Urothelium cell line (cell line): ENCODE measurements around the gene NFKB1.

Experiments
- DNase-seq: peaks from one replicate; pipeline ENCODE4 v3.0.0; 2011; ENCODE audit warnings: low spot score, mixed read lengths
- FAIRE-seq: peaks from 2 replicates; lab custom pipeline; 2011; peaks lifted over from hg19 to GRCh38; lab: Jason Lieb, UNC

NFKB1 gene

GRCh38 chr4:102665527-102665926 lies 164.4 kb downstream of the NFKB1 start:
- no peak for DNase-seq
- no peak for FAIRE-seq
